Stimulated activated CD4-positive, alpha-beta T cell treated with anti-CD3 and anti-CD28 coated beads, Interleukin-2, amount 100 ng/mL, for 4 hours (primary cell): ENCODE results near the gene VDR.
"Not testable (repeated sequence)": the region's sequence is repeated elsewhere in the genome, so short reads cannot be mapped to it uniquely, and the experiment has no call there.

ENCODE experiments used
- DNase-seq: peaks from one replicate; pipeline ENCODE4 v3.0.0-alpha.2; 2020; ENCODE audit warnings: low read depth

Gene VDR

GRCh38 chr12:47848853-47849252, 55.9 kb downstream of the VDR start:
- no peak for DNase-seq

- no peak for DNase-seq
Observed at GRCh38 chr12:47846294-47846996, 58.3 kb downstream of the VDR start.

GRCh38 chr12:47845081-47845480, 59.7 kb downstream of the VDR start:
- DNase-seq = no peak

- DNase-seq = no peak
Observed at GRCh38 chr12:47844264-47845019, 60.4 kb downstream of the VDR start.

- no peak for DNase-seq
Observed at GRCh38 chr12:47843226-47843980, 61.4 kb downstream of the VDR start.

GRCh38 chr12:47842543-47842942, 62.3 kb downstream of the VDR start:
- DNase-seq = not testable (repeated sequence)

- DNase-seq = no peak
Observed at GRCh38 chr12:47841910-47842309, 62.9 kb downstream of the VDR start.

GRCh38 chr12:47841501-47841900, 63.3 kb downstream of the VDR start:
- no peak for DNase-seq

GRCh38 chr12:47840571-47840970, 64.2 kb downstream of the VDR start:
- DNase-seq = no peak

GRCh38 chr12:47839214-47839876, 65.4 kb downstream of the VDR start:
- DNase-seq = no peak

GRCh38 chr12:47838286-47838931, 66.4 kb downstream of the VDR start:
- DNase-seq = no peak

GRCh38 chr12:47837190-47838171, 67.3 kb downstream of the VDR start:
- DNase-seq = no peak

- no peak for DNase-seq
Observed at GRCh38 chr12:47835831-47836155, 69.0 kb downstream of the VDR start.

GRCh38 chr12:47835006-47835830, 69.6 kb downstream of the VDR start:
- no peak for DNase-seq

- no peak for DNase-seq
Observed at GRCh38 chr12:47834199-47834903, 70.4 kb downstream of the VDR start.

GRCh38 chr12:47833591-47834012, 71.2 kb downstream of the VDR start:
- no peak for DNase-seq

- DNase-seq = no peak
Observed at GRCh38 chr12:47832263-47832933, 72.4 kb downstream of the VDR start.

- DNase-seq = no peak
Observed at GRCh38 chr12:47829584-47829983, 75.2 kb downstream of the VDR start.
